H54 (cell line): ENCODE results near the gene IFNA1.
"Not testable (repeated sequence)": the region's sequence is repeated elsewhere in the genome, so short reads cannot be mapped to it uniquely, and the experiment has no call there.

Experiments used
- DNase-seq: peaks from one replicate; pipeline ENCODE4 v3.0.0; 2011; ENCODE audit warnings: low spot score, mixed read lengths; ENCODE audit not compliant: insufficient read length
- FAIRE-seq: peaks from 3 replicates; lab custom pipeline; 2011; peaks lifted over from hg19 to GRCh38; lab: Jason Lieb, UNC
- POLR2A ChIP-seq: IDR thresholded peaks from 2 replicates; pipeline ENCODE4 v1.6.1; 2011; ENCODE audit warnings: low read depth, mild to moderate bottlenecking, low read length

IFNA1 gene

DNA sequence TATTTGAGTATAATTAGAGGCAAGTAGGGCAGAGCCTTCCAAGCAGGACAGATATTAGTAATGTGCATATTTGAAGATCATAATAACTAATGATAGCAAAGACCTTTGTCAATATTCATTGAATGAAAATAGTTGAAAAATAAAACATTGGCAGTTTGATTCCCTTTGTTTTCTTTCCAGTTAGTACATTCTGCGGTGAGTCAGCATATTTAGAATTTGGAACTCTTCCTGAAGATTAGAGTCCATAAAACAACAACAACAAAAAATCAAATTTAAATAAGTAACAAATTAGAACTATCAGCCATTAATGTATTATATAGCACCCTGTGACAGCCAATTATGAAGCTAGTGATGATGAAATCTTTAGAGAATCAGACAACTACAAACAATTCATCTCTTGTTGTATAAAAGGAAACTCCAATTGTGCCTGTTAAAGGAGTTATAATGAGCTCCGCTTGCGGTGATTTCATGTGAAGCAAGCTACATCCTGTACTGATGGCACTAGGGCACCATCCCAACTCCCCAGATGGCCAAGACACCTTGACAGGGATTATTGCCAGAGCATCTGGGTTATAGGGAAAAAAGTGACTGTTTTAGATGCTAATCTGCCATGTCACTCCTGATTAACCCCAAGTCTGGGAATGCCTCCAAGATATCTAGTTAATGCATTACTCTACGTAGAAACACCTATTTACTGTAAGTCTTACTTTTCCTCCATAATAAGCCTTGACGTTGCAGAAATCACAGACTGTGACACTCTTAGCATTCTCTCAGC lies 24.6 kb upstream of the IFNA1 start:
- no peak for TF ChIP-seq POLR2A
- no peak for FAIRE-seq
- DNase-seq = no peak

DNA sequence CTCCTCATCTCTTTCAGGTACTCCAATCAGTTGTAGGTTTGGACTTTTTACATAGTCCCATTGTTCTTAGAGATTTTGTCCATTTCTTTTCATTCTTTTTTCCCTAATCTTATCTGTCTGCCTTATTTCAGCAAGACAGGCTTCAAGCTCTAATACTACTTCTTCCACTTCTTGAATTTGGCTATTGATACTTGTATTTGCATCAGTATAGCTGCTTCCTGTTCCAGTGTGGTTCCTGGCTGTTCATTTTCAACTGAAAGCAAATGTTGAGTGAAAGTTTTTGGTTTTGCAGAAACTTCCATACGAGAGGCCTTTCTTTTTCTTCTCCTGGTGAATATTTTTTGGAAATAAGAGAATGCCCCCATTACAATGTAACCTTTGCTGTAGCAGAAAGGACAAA lies 12.0 kb upstream of the IFNA1 start:
- DNase-seq (no peak), FAIRE-seq (no peak)
- TF ChIP-seq POLR2A = no peak

DNA sequence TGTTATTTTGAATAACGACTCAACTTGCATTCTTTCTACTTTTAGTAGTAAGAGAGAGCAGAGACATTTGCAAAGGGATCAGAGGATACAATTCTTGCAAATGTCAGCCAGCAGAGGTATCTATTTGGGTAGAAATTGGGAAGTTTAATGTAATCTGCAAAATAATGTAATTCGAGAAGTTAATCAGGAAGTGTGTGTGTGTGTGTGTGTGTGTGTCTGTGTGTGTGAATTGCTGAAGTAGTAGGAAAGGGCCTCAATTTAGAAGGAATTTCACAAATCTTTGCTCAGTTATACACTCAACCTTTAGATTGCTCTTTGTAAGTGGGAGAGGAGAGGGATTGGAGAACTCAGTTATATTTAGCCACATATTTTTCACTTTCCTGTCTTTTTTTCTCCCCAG lies 11.0 kb upstream of the IFNA1 start:
- TF ChIP-seq POLR2A = no peak
- FAIRE-seq = no peak
- DNase-seq = no peak

DNA sequence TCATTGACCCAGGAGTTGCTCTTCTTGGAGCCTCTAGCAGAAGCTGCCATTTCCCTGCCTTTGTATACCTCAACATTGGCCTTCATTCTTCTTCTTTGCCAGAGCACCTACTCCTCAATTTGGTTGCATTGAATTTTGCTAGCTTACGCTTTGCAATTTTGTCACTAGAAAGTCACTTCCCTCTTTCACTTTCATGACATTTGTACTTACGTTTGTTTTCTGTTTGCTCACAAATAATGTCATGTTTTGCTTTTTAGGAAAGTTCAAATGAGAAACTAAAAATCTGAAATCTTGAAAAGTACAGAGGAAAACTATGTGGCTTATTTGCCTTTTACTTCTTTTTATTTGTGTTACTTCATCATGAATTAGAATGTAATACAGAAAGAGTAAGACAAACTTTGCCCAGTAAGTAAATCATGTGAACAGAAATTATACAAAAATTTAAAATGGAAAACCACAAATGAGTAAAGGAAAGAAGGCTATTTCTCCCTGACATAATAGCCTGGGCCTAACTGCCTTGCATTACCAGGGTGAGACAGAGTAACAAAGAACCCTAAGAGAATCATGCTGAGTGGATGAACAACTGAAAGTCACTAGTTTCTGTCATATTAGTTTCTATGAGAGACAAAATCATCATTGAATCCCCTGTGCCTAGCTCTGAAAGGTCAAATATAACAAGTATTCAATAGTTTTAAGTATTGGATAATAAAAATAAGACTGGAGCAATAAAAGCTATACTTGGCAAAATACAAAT lies 7.4 kb upstream of the IFNA1 start:
- DNase-seq (no peak), FAIRE-seq (no peak)
- no peak for TF ChIP-seq POLR2A

DNA sequence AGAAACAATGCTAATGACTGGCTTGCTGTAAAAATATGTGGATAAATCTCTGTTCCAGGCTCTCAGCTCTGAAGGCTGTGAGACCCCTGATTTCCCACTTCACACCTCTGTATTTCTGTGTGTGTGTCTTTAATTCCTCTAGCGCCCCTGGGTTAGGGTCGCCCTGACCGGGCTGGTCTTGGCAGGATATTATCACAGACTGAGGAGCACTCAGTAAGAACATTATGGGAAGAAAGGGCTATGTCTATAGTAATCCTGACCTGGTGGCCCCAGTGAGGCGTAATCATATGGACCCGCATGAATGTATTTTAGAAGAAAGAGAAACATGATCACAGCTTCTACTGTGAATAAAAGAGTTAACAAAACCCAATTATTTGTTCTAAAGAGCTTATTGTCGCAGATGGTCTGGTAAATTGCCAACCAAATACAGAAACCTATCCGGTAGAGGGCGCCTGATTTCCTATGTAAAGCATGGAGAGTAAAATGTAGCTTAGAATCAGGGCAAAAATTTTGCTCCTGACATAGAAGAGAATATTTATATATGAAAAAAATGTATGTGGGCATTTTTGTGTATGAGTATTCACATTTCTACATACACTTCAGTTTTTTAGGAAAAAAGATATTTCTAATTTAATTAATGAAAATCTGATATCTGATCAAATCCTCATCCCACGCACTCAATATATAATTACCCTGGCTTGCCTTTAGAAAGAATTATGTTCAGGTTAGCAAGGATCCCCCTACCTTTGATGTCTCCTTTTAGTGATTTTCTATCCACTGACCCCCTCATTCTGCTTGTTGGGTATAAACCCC lies 5.8 kb upstream of the IFNA1 start:
- FAIRE-seq (no peak), DNase-seq (no peak)
- TF ChIP-seq POLR2A = no peak

DNA sequence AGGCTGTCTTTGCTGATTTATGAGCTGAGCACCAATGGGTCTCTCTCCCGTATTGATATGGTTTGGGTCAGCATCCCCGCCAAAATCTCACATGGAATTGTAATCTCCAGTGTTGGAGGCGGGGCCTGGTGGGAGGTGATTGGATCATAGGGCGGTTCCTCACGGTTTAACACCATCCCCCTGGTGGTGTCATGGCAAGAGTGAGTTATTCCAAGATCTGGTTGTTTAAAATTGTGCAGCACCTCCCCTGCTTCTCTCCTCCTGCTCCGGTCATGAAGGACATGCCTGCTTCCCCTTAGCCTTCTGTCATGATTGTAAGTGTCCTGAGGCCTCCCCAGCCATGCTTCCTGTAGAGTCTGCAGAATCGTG lies 5.2 kb upstream of the IFNA1 start:
- not testable (repeated sequence) for DNase-seq, FAIRE-seq

DNA sequence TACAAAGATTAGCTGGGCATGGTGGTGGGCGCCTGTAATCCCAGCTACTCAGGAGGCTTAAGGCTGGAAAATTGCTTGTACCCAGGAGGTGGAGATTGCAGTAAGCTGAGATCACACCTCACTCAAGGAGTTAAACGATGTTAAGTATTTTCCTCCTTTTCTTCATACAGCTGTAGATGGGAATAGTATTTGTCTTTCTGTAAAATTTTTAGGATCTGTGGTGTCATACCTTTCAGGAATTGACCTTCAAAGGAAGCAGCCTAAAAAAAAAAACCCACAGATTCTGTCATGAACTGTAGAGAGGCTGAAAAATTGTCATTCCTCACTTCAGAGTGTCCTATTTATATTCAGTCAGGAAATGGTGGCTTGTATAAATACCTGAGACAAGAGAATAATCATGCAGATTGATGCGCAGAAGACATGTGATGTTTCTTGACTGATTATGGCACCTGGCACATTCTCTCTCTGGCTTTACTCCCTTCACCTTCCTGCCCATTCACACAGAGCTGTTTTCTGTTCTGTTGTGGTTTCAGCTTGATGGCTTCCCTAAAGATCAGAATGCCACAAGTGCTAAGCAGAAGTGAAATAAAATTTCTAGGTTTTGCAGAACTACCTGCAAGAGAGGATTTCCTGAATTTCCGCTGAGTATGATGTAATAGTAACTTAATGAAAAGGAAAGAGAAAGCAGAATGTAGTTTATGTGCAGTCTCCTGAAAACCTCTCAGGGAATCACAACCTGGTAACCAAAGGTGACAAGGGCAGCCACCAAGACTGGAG lies 3.8 kb downstream of the IFNA1 start:
- no peak for DNase-seq
- no peak for FAIRE-seq
- no peak for TF ChIP-seq POLR2A

DNA sequence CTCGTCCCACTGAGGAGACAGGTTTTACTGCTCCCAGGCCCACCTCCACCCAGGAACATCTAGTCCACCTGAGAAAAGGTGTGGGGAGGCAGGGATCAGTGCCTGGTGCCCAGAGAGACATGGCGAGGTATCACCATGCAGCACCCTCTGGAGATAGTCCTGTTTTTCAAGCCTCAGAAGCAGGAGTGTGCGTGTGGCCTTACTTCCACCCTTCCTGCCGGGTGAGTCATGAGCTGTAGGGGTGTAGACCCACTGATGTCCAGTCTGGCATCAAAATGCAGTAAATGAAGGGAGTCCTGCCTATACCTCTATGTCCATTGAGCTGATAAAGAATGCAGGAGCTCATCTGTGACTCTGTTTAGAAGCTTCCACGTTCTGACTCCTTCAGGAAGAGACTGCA lies 9.1 kb downstream of the IFNA1 start:
- not testable (repeated sequence) for FAIRE-seq, DNase-seq

DNA sequence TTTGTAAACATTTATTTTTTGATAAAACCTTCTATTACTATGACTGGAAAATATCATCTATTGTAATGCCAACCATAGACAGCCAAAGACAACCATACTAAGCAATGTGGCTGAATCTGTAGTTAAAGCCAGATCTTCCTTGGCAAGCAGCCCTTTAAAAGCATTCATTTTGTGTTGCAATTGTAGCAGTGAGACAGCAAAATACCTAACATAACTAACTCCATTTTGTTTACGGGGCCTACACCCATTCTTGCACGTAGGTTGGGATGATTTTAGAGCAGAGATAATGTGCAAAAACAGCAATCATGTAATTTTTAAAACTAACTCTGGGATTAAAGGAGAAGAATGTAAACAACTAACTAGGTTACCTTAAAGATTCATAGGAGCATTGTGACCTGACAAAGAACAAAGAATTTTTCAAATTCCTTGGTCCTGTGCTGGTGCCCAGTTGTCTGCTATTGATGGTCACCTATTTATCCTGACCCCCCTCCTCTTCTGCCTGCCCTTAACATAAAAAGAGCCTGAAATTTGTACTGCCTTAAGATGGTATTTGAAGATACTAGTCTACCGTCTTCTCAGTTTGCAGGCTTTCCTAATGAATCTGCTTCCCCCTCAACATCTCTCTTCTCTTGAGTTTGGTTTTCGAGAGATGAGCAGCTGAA lies 10.6 kb downstream of the IFNA1 start:
- no peak for FAIRE-seq
- no peak for TF ChIP-seq POLR2A
- no peak for DNase-seq

DNA sequence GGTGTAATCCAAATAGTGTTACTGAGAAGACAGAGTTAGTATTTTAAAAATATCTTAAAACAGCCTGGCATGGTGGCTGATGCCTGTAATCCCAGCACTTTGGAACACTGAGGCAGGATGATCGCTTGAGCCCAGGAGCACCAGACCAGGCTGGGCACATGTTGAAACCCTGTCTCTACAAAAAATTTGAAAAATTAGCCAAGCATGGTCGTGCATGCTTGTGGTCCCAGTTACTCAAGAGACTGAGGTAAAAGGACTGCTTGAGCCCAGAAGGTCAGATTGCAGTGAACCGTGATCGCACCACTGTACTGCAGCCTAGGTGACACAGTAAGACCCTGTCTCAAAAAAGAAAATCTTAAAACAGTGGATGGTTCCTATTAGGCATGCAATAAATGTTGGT lies 12.4 kb downstream of the IFNA1 start:
- FAIRE-seq (no peak), DNase-seq (no peak)
- no peak for TF ChIP-seq POLR2A

DNA sequence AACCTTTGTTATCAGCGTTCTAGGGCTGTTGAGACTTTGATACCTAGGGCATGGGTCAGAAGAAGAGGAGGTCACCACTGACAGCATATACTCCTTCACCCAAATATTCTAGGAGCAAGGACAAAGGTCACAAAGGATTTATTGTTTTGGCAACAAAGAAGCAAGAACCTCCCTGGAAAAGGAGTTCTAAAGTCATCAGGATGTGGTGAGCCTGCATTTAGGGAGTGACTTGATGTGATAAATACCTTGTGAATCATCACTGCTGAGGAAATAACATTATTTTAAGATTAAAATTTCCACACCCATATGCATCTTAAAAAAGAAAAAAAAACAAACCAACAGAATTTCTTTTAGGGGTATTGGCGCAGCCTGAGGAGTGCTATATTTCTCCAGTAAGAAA lies 13.9 kb downstream of the IFNA1 start:
- FAIRE-seq (no peak), DNase-seq (no peak)
- no peak for TF ChIP-seq POLR2A

DNA sequence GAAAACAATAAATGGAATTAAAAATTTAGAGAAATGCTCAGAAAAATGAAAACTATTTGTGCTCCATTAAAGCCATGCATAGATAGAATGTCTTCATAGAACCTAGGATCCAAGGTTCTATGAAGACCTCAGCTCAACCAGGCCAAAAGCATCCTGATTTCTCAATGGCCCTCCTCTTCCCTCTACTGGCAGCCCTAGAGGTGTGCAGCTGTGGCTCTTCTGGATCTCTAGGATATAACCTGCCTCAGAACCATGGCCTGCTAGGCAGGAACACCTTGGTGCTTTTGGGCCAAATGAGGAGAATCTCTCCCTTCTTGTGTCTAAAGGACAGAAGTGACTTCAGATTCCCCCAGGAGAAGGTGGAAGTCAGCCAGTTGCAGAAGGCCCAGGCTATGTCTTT lies 15.1 kb downstream of the IFNA1 start:
- FAIRE-seq (no peak), DNase-seq (no peak)
- TF ChIP-seq POLR2A = no peak

DNA sequence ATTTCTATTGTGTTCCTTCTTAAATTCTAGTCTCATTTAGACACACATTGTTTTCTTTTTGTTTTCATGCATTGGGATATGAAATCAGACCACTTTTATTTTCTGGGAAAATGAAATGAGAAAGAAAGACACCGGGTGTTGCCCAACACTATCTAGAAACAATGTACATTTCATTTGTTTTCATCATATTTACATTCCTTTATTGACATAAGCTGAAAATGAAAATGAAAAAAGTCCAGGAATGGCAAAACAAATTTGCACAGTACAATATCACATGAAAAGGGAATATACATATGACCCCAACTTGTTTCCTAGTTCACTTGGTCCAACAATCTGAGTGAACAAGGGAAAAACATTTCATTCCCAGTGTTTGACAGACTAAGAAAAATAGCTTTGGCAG lies 21.1 kb downstream of the IFNA1 start:
- FAIRE-seq (no peak), DNase-seq (no peak)
- TF ChIP-seq POLR2A = no peak
